HG02571 (cell line): ENCODE results near the gene KRTAP10-1.

ENCODE experiments used
- ATAC-seq: cut with Tn5 transposase; IDR thresholded peaks from one replicate; pipeline ENCODE4 v1.9.1; 2021; ENCODE audit warnings: mild to moderate bottlenecking, moderate library complexity; ENCODE audit not compliant: unreplicated experiment

The KRTAP10-1 gene

GRCh38 chr21:44519346-44520325, 20.4 kb downstream of the KRTAP10-1 start:
- ATAC-seq: no peak

- ATAC-seq: no peak
Measured at GRCh38 chr21:44518686-44519085, 21.3 kb downstream of the KRTAP10-1 start.

DNA sequence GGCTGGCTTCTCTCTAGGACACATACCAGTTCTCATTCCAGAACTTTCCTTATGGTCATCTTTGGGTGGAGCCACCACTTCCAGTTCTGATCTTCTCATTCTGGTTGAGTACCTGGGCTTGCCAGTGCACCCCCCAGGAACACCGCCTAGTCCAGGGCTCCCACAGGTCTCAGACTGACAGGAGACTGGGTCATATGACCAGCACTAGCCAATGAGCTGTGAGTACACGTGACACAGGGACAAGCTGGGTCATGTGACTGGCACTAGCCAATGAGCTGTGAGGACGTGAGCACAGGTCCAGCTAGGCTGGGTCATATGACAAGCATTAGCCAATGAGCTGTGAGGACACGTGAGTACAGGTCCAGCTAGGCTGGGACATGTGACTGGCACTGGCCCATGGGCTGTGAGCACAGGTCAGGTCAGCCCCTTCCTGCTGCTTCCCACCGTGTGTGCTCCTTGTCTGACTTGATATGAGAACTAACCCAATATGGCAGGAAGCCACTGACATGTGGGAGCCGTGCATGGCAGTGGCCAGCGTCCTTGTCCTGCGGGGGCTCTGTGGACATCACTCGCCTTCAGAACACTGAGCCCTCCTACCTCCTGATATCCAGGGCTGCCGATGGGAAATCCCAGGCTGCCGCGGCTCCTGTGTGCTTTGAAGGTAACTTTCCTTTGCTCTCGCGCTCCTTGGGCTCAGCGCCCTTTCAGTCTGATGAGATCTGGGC, 22.7 kb downstream of the KRTAP10-1 start:
- peak; percentile 65 for ATAC-seq

GRCh38 chr21:44516828-44517174, 23.2 kb downstream of the KRTAP10-1 start:
- no peak for ATAC-seq

DNA sequence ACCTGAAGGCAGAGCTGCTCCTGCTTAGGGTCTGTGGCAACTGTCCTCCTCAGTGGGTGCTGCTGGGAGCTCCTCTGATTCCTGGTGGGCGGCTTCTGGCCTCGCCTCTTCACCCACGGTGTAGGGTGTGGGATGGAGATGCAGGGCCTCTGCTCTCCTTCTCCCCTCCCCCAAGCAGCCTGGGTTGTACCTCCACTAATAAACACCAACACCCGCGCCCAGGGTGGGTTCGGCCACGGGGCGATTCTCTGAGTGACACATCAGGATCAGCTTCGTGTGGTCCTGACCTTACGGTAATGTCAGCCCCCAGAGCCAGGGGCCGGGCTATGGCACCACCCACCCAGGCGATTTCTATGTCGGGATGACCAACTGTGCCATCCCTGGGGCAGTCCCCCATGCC, 23.7 kb downstream of the KRTAP10-1 start:
- ATAC-seq: no peak

GRCh38 chr21:44515359-44516165, 24.4 kb downstream of the KRTAP10-1 start:
- ATAC-seq: no peak

DNA sequence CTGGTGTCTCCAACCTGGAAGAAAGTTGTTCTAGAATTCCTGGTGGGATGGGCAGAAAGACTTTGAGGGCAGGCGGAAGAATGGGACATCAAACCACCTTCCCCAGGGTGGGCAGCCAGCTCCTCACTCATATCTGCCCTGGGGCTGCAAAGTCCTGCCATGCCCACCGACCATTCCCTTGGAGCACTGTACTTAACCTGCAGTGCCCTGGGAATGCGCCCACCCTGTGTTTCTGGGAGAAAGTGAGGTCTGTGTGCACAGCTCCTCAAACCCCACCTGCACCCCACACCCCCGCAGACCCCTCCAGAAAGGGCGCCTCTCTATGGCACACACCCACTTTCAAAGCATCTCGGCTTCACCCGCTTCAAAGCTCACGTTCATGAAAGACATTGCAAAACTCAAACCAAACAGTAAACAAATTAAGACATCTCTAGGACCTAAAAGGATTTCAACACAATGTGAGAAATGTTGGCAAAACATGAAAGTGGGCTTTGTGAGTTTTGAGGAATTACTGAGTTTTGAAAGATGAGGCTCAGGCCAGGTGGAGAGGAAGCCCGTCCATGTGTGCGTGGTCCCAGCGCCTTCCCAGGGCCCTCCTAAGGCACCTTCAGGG, 25.1 kb downstream of the KRTAP10-1 start:
- ATAC-seq: no peak

DNA sequence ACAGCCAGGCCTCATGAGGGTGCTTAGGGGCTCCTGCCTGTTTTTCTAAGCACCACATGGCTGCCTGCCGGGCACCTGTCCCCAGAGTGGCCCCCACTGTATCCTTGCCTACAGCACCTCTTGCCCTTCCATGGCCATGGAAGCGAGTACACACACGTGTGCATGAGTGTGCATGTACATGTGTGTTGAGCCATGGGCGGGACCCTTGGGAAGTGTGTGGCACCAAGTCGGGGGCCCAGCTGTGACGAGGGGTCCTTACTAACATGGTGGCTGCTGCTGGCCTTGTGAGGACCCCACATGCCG, 25.8 kb downstream of the KRTAP10-1 start:
- ATAC-seq: no peak

GRCh38 chr21:44513389-44514217, 26.4 kb downstream of the KRTAP10-1 start:
- ATAC-seq: no peak

DNA sequence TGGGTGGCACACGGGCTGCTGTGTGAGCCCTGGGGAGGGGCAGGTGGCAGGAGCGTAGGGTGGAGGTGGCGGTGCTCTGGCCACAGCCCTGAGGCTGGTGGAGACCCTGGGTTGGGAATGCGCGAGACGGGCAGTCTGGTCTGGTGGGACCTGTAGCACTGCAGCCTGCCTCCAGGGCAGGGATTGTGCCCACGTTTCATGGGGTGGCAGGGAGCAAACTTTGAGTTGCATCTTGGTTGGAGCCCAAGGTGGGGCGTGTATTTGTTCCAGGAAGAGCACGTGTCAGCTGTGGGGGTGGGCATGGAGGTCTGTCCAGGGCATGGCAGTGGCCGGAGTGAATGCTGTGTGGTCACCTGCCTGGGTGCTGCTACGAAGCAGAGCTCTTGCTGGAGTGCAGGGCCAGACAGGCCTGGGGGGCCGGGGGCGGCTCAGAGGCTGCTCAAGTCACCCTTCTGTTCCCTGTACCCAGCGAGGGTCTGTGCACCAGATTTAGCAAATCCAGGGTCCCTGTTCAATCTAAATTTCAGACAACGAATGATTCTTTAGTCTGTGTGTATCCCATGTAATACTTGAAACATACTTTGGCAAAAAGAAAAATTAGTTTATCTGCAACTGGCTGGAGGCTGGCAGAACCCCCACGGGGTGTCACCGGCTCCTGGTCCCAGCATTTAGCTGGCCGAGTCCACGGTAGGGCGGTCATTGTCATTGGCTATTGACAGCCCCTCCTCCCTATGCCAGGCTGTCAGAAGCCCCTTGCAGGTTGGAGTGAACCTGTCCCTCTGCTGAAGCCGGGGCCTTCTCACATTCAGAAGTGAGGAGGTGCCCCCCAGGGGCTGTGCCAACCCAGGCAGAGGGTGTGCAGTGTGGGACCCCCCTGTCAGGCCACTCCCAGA, 27.3 kb downstream of the KRTAP10-1 start:
- no peak for ATAC-seq

GRCh38 chr21:44511938-44512275, 28.1 kb downstream of the KRTAP10-1 start:
- ATAC-seq: no peak

DNA sequence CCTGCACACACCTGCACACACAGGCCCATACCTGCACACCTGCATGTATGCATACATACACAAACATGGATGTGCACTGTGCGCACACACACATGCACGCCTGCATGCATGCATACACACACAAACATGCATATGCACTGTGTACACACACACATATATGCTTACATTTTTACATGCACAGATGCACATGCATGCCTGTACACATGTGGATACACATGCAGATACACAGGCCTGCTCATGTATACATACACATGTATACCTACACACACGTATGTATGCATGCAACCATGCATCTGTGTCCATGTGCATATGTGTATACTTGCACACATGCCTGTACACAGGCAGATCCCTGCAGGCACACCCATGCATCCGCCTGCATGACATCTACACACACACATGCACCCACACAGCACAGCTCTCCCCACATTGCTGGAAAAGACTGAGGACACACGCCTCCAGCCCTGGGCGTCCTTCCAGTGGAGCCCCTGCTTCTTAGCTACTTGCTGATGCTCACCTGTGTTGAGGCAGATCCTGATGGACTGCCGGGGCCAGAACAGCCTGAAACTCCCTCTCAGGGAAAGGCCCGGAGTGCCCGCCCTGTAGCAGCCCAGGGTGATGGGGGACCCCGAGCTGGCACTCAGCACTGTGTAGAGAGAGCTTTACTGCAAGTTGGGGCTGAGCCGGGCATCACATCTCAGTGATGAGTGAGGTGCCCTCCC, 28.6 kb downstream of the KRTAP10-1 start:
- no peak for ATAC-seq

DNA sequence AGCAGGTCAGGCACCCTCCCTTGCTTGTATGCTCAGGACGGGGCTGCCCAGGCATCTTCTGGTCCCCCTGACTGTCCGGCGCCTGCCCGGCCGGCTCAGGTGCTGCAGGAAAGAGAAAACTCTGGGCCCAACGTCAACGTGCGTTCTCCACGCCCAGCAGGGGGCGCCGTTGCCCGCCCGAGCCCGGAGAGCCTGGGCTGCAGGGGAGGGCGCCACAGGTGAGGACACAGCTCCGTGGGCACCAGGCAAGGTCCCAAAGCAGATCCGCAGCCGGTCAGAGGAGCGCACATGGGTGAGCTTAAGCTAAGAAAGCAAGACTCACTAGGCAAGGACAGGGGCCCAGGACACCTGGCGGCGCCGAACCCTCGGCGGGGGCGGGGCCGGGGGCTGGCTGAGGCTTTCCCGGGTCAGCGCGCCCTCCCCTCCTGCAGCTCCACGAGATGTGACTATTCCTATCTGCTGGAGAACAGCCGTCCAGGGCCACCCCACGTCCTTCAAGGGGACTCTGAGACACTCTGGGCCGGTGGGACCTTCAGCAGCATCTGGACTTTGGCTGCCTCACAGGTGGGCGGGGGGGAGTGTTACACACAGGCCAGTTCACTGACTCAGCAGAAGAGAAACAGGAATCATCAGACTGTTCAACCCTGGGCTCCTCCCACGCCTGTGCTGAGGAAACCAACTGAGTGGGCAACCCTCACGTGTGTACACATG, 29.3 kb downstream of the KRTAP10-1 start:
- no peak for ATAC-seq

DNA sequence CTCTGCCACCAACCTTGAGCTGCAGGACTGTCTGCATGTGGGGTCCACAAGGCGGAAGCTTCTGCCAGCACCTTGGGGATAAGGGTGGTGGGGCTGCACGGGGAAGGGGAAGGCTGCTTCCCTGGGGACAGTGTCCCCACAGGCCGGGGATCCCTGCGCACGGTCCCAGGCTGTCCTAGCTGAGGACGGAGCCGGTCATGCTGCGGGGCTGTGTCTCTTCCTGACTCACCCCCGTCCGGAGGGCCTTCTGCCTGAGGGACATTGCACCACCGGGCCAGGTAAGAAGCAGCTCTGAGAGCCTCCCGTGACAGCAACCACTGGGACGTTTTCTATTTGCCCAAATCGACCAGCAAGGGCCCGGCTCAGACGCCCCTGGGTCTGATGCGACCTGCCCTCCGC, 29.9 kb downstream of the KRTAP10-1 start:
- ATAC-seq: no peak

DNA sequence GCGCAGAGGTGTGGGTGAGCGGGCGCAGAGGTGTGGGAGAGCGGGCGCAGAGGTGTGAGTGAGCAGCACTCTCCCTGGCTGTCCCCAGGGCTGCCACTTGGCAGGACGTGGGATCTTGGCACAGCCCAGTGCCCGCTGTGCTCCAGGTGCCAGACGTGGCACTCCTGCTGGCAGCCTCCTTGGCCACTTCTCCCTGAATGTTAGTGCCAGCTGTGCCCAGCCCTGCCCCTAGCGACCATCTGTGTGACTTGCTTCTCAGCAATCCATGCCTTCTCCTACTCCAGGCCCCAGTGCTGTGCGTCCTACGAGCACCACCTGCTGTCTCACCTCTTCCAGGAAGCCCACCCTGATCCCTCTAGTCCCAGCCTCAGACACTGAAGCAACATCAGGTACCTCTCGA, 30.5 kb downstream of the KRTAP10-1 start:
- no peak for ATAC-seq

DNA sequence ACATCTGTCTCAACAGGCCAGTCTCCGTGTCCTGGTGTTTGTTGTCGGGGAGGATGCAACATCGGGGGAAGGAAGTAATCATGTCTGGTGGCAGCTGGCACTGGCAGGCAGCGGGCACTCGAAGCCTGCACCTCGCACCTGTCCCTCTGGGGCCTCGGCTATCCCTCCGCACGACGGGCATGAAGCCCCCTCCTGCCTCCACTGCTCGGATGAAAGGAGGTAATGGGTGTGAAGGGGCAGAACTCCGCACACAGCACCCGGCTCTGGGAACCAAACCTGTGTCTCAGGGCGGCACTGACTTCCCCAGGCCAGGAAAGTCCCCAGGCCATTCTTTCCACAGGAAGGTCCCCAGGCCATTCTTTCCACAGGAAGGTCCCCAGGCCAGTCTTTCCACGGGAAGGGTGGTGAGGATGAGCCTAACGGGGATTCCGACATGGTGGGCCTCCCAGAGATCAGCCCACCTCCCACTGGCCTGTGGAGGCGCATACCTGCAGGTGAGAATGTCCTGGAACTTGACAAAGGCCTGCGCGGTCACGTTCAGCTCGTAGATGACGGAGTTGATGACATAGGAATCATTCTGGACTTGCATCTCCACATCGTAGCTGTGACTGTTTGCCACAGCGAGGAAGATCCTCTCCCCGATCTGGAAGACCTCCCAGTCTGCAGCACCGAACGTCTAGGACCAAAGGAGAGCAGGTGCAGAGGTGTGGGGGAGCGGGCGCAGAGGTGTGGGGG, 31.1 kb downstream of the KRTAP10-1 start:
- ATAC-seq: no peak

GRCh38 chr21:44508426-44508710, 31.6 kb downstream of the KRTAP10-1 start:
- no peak for ATAC-seq
